Measurements from ENCODE around the gene MEDAG. TPM values are rescaled to one million over a fixed set of nuclear protein-coding genes. Genes with fewer than 3 reads are reported as not detected.

Gene MEDAG
- total RNA-seq, 4 donors from 2014 or later = 16.5 to 45.9 (median 19.1) TPM

GRCh38 chr13:30882996-30883766, 22.9 kb upstream of the MEDAG start:
- no peak for DNase-seq
- Histone ChIP-seq H3K4me3 (no peak overlapping the region), H3K4me1 (peaks cover 6 to 10% of the 10 kb centered on the region in 2 donors), H3K27ac (peak overlapping the region; percentile 70 to 74), H3K36me3 (no peaks in the 10 kb centered on the region), H3K9me3 (no peaks in the 10 kb centered on the region), H3K27me3 (no peaks in the 10 kb centered on the region)
- TF ChIP-seq, protein P1, sequence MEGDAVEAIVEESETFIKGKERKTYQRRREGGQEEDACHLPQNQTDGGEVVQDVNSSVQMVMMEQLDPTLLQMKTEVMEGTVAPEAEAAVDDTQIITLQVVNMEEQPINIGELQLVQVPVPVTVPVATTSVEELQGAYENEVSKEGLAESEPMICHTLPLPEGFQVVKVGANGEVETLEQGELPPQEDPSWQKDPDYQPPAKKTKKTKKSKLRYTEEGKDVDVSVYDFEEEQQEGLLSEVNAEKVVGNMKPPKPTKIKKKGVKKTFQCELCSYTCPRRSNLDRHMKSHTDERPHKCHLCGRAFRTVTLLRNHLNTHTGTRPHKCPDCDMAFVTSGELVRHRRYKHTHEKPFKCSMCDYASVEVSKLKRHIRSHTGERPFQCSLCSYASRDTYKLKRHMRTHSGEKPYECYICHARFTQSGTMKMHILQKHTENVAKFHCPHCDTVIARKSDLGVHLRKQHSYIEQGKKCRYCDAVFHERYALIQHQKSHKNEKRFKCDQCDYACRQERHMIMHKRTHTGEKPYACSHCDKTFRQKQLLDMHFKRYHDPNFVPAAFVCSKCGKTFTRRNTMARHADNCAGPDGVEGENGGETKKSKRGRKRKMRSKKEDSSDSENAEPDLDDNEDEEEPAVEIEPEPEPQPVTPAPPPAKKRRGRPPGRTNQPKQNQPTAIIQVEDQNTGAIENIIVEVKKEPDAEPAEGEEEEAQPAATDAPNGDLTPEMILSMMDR (IDR thresholded peaks at IDR 0.05) = no peak
- intact Hi-C loops (cut with DNase I; ENCODE audit: low total_unique reads) = no loop called here

DNA sequence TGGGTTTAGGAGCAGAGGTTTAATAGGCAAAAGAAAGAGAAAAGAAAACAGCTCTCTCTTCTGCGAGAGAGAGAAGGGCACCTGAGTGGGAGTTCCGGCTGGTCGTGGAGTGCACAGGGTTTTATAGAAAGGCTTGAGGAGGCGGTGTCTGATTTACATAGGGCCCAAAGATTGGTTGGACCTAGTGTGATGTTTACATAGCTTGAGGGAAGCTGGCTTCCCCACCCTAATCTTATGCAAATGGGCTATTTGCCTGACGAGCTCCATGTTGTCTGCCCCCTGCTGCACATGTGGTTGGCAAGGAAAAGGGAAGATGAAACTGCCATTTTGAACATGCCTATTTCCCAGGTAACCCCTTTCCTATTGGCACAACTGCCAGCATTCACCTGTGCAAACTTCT, 21.5 kb upstream of the MEDAG start:
- Histone ChIP-seq H3K9me3 (no peaks in the 10 kb centered on the region), H3K4me1 (peaks cover 6 to 10% of the 10 kb centered on the region in 2 donors), H3K4me3 (no peak overlapping the region), H3K27ac (no peak overlapping the region), H3K27me3 (no peaks in the 10 kb centered on the region), H3K36me3 (no peaks in the 10 kb centered on the region)
- DNase-seq = no peak
- TF ChIP-seq POLR2A (IDR thresholded peaks at IDR 0.05) = no peak
- TF ChIP-seq, protein P1 (IDR thresholded peaks at IDR 0.05) = no peak
- intact Hi-C loops (cut with DNase I; ENCODE audit: low total_unique reads) = no loop called here

DNA sequence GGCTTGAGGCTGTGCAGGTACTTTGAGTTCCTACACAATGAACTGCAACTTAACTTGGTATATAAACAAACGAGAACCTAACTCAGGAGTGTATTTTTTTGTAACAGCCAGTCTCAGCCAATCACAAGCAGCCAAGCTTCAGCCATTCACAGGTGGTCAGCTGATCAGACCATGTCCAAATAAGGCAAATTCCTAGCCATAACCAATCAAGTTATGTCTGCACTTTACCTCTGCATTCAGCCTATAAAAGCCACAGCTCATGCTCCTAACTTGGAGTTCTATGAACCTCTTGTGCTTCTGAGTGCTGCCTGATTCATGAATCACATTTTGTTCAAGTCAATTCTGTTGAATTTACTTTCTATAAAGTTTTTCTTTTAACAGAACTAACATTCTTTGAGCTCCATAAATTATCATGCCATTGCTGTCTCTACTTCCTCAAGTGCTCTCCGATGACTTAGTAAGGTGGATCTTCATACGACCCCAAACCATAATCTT, 16.8 kb upstream of the MEDAG start:
- H3K4me3 ChIP-seq = no peak overlapping the region
- TF ChIP-seq, protein P1 (IDR thresholded peaks at IDR 0.05) = no peak
- TF ChIP-seq POLR2A (IDR thresholded peaks at IDR 0.05) = no peak
- H3K4me1 ChIP-seq = no peaks in the 10 kb centered on the region
- H3K9me3 ChIP-seq = no peaks in the 10 kb centered on the region
- H3K27ac ChIP-seq = no peak overlapping the region
- intact Hi-C loops (cut with DNase I; ENCODE audit: low total_unique reads) = no loop called here
- H3K36me3 ChIP-seq = no peaks in the 10 kb centered on the region
- H3K27me3 ChIP-seq = no peaks in the 10 kb centered on the region
- no peak for DNase-seq

GRCh38 chr13:30892966-30893365, 13.1 kb upstream of the MEDAG start:
- H3K9me3 ChIP-seq = no peaks in the 10 kb centered on the region
- no peaks in the 10 kb centered on the region for H3K4me1 ChIP-seq
- TF ChIP-seq, protein P1 (IDR thresholded peaks at IDR 0.05) = peak; percentile 22 to 61 (median 49)
- TF ChIP-seq POLR2A (IDR thresholded peaks at IDR 0.05) = no peak
- DNase-seq = peak; percentile 71 to 78
- intact Hi-C loops (cut with DNase I; ENCODE audit: low total_unique reads) = no loop called here
- H3K36me3 ChIP-seq = no peaks in the 10 kb centered on the region
- peak overlapping the region; percentile 24 to 42 for H3K27ac ChIP-seq
- no peak overlapping the region for H3K4me3 ChIP-seq
- H3K27me3 ChIP-seq = no peaks in the 10 kb centered on the region

DNA sequence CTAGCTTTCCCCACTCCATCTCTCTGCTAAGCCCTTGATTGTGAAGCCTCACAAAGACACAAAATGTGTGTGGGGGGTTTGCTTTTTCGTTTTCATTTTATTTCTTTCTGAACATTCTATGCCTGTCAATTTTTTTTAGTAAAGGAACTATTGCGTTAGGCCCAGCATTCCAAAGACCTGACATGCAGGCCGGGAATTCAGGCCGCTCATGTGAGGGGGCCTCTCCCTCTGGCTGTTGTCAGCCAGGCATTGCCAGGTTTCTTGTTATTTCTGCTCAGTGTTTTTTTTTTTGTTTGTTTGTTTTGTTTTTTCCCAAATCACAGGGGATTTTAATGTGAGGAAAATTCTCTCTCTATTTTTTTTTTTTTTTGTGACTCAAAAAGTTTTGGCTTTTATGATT, 10.3 kb upstream of the MEDAG start:
- H3K27ac ChIP-seq = peak overlapping the region; percentile 64 to 85
- TF ChIP-seq POLR2A (IDR thresholded peaks at IDR 0.05) = no peak
- TF ChIP-seq, protein P1 (IDR thresholded peaks at IDR 0.05) = no peak
- intact Hi-C loops (cut with DNase I; ENCODE audit: low total_unique reads) = no loop called here
- no peaks in the 10 kb centered on the region for H3K27me3 ChIP-seq
- H3K9me3 ChIP-seq = no peaks in the 10 kb centered on the region
- H3K36me3 ChIP-seq = no peaks in the 10 kb centered on the region
- H3K4me1 ChIP-seq = no peaks in the 10 kb centered on the region
- no peak overlapping the region for H3K4me3 ChIP-seq
- peak; percentile 69 to 76 for DNase-seq
